CD4-positive, alpha-beta T cell treated with Interleukin-6 at 100 ng/mL for 8 hours (primary cell): Measurements from ENCODE around the gene MYZAP.

ENCODE experiments used
- DNase-seq: peaks from one replicate; pipeline ENCODE4 v3.0.0-alpha.2; 2020; ENCODE audit warnings: mixed read lengths, low spot score

Gene MYZAP

DNA sequence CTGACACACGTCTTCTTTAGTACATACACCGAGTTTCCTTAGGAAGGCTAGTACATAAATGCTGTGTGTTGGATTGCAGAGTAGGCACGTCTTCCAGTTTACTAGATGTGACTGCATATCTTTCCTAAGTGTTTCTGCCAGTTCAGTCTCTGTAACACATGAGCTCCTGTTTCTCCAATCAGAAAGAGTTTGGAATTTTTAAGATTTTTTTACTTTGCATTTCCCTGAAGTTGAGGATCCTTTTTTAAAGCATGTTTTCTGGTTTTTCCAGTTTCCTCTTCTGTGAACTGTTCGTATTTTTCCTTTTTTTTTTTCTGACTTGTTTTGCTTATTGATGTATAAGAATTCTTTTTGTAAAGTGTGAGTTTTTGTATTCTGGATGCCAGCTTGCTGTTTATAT, 107.3 kb downstream of the MYZAP start:
- no peak for DNase-seq

DNA sequence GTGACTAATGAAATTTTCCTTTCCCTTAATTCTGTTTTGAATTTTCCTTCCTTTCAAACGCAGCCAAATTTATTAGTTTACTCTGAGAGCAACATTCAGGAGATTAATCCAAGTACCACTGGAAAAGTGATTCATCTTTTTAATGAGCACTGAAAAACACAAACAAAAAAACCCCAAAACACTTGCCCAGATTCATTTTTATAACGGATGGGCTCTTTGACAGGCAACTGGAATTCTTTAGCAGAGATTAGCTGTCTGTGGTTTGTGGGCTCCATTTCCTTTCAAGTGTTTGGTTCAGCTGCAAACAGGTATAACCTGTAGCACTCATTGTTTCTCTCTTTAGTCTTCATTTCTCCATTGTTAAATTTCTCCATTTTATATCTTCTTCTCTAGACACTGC, 111.7 kb downstream of the MYZAP start:
- peak; percentile 64 for DNase-seq

DNA sequence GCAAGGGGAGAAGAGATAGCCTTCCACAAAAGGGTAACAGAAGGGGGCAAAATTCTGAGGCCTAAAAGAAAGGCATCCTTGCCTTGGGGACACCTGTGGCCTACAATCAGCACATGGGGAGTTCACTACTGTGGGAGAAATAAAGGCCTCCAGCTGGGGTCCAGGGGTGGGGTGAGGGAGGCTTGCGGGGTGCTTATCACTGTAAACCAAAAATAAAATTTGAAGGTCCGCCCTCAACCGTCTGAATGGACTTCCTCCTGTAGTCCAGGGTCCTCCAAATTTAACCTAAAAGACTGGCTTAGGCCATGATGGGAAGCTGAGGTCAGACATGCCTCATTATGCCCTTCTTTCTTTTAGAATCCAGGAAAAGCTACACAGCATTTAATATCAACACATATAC, 112.7 kb downstream of the MYZAP start:
- DNase-seq, result no peak

DNA sequence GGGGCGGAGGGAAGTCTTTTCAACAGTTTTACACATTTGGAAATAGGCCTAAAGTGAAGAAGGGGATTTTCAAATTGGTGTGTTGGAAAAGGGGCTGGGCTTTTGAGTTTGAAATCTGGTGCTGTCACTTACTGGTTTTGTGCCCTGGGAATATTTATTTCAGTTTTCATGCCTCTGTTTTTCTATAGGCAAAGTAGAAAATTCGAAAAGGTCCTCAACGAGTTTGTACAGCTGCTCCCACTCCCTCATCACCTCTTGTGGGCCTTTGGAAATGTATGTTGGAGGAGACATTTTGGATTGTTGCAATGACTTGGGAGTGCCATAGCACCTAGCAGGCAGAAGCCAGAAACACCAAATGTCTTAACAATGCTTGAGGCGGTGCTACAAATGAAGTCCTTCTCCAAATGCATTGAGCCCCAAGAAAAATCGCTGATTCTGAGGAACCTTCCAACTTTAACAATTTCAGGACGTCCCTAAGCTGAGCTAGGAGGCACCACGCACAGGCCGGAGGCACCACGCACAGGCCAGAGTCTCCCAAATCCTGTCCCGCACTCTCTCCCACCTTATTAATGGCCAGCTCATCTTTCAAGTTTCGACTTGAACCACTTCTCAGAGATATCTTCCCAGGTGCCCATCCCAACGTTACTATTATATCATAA, 114.2 kb downstream of the MYZAP start:
- DNase-seq, result no peak

DNA sequence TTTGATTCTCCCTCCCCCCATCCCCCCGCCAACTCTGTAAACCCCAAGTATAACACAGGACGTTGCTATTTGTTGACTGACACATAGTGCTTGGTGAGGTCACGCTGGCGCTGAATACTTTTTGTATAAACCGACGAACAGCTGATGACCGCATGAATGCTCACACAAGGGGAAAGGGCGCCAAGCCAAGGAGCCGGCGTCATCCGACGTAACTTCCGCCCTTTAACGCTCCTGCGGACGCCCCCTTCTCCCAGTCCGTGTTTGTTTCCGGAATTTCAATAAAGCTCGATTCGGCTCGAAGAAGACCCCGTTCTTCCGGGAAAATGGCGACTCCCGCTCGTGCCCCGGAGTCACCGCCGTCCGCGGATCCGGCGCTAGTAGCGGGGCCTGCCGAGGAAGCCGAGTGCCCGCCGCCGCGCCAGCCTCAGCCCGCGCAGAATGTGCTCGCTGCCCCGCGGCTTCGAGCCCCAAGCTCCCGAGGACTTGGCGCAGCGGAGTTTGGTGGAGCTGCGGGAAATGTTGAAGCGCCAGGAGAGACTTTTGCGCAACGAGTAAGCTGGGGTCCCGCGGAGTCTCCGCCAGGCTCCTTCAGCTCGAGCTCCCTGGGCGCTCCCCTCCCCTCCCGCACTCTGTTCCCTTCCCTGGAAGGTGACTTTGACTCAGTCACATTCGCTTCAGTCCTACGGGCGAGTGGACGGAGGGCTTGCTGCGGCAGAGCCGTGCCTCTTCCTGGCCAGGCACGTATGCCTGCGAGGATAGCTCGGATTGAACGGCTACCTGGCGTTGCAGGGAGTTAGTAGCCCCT, 114.9 kb downstream of the MYZAP start, which contains the start of gene POLR2M:
Gene POLR2M (plus strand): TSS at position 310 of the 805 bp plus-strand sequence. CDS start 129 bp downstream, at position 439.
- DNase-seq, result peak; percentile 90

DNA sequence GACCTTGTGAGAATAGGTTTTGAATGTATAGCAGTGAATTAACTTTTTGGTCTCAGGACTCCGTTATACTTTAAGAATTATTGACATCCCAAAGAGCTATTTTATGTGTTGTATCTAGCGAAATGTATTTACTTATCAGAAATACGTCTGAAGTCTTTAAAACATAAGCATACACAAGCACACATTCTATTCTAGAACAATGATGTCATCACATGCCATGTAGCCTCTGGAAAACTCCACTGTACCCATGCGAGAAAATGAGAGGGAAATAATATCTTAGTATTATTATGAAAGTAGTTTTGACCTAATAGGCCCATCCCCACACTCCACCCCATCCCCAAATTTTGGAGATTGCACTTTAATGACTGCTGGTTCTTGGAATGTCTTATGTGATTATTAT, 116.3 kb downstream of the MYZAP start:
- no peak for DNase-seq

DNA sequence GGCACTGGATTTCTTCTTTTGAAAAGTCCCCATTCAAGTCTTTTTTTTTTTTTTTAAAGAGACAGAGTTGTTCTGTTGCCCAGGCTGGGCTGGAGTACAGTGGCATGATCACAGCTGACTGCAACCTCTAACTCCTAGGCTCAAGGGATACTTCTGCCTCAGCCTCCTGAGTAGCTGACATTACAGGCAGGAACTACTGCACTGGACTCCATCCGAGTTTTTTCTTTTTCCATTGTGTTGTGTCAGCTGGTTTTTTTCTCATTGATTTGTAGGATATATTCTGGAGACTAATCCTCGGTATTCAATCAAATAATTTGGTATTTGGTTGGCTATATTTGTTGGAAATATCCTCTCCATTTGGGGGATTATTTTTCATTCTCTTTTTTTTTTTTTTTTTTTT, 126.6 kb downstream of the MYZAP start:
- no peak for DNase-seq

DNA sequence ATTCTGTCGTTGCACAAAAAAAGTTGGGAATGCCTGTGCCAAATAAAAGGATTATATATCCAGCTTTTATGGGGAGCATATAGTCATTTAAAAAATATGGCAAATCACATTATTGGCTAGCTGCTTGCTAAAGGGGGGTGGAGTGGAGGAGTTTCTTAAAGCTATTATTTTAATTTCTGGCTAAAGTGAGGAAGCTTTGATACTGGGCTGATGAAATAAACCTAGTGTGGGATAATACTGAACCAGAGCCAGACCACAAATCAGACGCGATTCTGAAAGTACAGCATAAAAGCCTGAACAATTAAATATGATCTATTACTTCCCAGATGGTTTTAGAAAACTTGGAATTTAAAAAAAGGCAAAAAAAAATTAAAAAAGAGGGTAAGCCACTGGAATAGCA, 129.2 kb downstream of the MYZAP start:
- no peak for DNase-seq

DNA sequence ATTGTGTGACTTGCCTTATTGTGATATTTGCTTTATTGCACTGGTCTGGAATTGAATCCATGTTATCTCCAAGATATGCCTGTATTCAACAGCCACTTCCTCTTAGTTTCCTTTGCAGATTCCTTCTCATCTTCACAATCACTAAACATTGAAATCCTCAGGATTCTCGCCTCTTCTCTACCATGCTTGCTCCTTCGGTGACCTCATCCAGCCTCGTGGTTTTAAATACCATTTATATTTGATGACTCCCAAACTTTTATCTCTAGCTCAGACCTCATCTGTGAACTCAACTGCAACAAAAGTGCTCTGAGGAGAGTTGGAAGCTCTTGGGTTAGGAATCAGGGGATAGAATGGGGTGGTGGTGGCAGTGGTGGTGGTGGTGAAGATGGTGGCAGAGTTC, 134.7 kb downstream of the MYZAP start:
- DNase-seq, result no peak

DNA sequence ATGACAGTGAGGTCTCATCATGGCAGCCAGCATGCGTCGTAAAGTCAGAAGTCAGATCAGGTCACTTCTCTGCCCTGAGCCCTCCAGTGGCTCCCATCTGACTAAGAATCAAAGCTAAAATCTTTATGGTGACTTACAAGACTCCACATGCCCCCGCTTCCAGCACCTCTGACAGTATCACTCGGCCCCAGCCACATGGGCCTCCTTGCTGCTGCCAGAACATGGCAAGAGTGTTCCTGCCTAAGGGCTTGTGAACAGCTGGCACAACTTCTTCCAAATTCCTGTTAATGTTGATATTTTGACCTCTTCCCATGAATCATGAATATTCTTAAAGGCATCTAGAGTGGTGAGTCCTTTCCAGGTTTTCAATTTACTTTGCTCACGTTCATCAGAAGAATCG, 135.3 kb downstream of the MYZAP start:
- DNase-seq, result no peak

DNA sequence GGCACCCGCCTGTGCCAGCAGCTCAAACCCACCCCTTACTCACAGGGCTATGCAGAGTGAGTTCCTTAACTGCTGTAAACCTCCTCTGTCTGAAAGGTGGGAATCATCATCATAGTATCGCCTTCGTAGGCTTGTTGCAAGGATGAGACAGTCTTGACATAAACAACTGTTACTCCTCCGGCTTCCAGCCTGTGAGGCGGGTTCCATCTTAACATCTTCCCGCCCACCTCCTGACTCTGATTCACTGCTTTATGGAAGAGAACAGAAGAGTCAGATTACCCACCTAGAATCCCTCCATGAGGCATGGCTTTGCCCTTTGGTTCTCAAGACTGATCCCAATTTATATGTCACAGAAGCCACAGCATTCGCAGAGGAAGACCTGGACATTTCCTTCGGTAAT, 136.7 kb downstream of the MYZAP start:
- no peak for DNase-seq

DNA sequence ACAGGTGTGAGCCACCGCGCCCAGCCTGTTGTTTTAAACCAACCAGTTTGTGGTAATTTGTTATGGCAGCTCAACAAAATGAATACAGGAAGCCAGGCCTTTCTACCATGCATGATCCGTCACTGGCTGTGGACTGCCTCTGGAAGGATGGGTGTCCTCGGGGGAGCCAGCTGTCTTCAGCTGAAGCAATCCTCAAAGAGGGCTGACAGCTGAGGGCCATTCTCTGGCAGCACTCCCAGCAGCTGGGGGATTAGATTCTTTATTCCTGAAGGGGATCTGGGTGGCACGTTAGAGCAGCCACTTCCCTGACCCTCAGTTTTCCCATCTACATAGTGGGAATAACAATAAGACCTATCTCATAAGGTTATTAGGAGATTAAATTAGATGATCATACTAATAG, 139.2 kb downstream of the MYZAP start:
- DNase-seq, result no peak

DNA sequence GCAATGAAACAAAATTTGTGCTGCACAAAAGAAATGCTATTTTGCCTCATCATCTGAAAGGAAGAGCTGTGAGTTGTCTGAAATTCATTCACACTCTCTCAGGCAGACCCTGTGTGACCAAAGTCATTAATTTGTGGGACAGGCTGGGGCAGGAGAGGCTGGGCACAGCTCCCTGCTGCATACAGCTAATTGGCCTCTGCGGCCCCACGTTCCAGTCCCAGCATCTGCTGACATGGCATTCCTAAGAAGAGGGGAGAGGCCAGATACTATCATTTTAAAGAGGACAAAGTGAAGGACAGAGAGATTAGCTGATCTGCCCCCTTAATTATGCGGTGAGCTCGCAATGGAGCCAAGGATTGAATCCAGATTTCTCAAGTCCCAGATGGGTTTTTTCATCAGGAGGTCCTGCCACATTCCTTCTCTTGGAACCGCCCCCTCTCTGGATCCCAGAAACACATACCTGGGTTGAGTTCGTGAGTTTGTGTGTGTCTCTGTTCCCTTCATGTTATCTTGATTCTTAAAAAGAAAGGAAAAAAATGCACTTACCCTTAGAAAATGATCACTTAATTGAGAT, 139.9 kb downstream of the MYZAP start:
- no peak for DNase-seq

DNA sequence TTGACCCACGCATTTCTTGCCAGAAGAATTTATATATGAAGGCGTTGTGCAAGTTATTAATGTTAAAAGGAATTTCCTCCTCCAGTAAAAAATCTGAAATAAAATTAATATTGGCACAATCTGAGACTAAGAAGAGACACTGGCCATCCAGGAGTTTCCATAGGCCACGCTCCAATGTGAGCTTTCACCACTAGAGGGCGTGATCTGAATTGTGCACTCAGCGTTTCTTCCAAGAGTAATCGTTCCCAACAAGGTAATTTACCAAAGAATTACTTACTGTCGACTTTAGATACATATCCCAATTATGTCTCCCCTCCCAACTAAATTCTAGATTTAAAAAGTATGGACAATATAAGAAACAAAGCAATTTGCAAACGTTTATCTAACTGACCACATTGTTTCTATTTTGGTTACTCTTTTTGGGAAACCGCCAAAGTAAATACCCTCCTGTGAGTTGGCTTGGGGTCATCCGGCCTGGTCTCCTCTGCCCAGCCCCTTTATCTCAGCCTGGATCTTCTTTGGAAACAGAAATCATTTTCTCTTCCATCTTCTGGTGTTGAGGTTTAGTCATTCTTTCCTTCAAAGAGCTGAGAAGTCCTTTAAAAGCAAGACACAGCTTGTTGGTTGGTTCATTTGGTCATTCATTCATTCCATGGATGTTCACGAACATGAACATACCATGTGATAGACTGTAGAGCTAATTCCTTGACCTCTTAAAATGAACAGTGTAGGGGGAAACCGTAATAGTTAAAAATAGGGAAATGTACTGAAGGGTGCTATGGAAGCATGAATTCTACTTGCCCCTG, 141.0 kb downstream of the MYZAP start:
- DNase-seq, result peak; percentile 40

DNA sequence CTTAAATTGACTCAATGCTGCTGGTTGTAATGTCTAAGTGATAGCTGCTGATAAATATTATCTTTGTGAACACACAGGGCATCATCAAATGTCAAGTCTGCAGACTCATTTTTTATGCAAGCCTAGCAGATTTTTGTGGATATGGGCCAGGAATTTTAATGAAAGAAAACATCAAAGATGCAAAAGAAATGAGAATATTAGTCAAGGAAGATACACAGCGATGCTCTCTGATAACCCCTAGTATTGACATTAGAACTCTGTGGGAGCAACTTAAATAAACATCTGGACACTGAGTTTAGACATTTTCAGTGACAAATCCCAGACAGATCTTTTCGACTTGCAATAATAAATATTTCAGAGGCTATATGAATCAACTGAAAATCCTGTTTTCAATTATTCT, 143.2 kb downstream of the MYZAP start:
- DNase-seq, result no peak
